HG03196 (cell line): ENCODE measurements around the gene HEPHL1.
"Not testable (repeated sequence)": the region's sequence is repeated elsewhere in the genome, so short reads cannot be mapped to it uniquely, and the experiment has no call there.

Experiments
- ATAC-seq: cut with Tn5 transposase; IDR thresholded peaks from one replicate; pipeline ENCODE4 v1.9.1; 2021; ENCODE audit not compliant: unreplicated experiment

Gene HEPHL1

GRCh38 chr11:94145916-94146315 lies 124.8 kb downstream of the HEPHL1 start:
- ATAC-seq: no peak

- ATAC-seq: no peak
Observed at GRCh38 chr11:94147433-94147845, 126.3 kb downstream of the HEPHL1 start.

GRCh38 chr11:94148189-94148588 lies 127.0 kb downstream of the HEPHL1 start:
- no peak for ATAC-seq

GRCh38 chr11:94149431-94150017 lies 128.4 kb downstream of the HEPHL1 start:
- no peak for ATAC-seq

- no peak for ATAC-seq
Observed at GRCh38 chr11:94150056-94150455, 128.9 kb downstream of the HEPHL1 start.

- ATAC-seq: no peak
Observed at GRCh38 chr11:94150704-94151685, 129.8 kb downstream of the HEPHL1 start.

GRCh38 chr11:94151903-94152677 lies 130.9 kb downstream of the HEPHL1 start:
- ATAC-seq: peak; percentile 76

- peak; percentile 4 for ATAC-seq
Observed at GRCh38 chr11:94152678-94153065, 131.5 kb downstream of the HEPHL1 start.

GRCh38 chr11:94153320-94153719 lies 132.2 kb downstream of the HEPHL1 start:
- no peak for ATAC-seq

GRCh38 chr11:94154095-94154856 lies 133.1 kb downstream of the HEPHL1 start:
- no peak for ATAC-seq

- not testable (repeated sequence) for ATAC-seq
Observed at GRCh38 chr11:94157339-94157738, 136.2 kb downstream of the HEPHL1 start.
